Measurements from ENCODE around the gene AFAP1L1.

Gene AFAP1L1

GRCh38 chr5:149337736-149338135 is 66.1 kb downstream of the AFAP1L1 start:
- Histone ChIP-seq H3K27ac (no peak overlapping the region), H3K36me3 (ENCODE audit: insufficient read depth, low read length) (no peaks in the 10 kb centered on the region), H3K4me3 (no peak overlapping the region), H3K9me3 (ENCODE audit: low read depth, low read length) (no peaks in the 10 kb centered on the region), H3K9ac (ENCODE audit: insufficient read length) (no peak overlapping the region)
- DNase-seq (ENCODE audit: low read depth, low spot score): no peak
- TF ChIP-seq POLR2AphosphoS5 (IDR thresholded peaks at IDR 0.05; ENCODE audit: borderline replicate concordance, low read depth, low read length) (no peak), FOXP2 (optimal IDR thresholded peaks at IDR 0.05; ENCODE audit: control extremely low read depth, extremely low read length, insufficient read depth) (no peak), EZH2 (IDR thresholded peaks at IDR 0.05) (no peak)

- no peak overlapping the region for H3K9ac ChIP-seq (ENCODE audit: insufficient read length)
- TF ChIP-seq POLR2AphosphoS5 (IDR thresholded peaks at IDR 0.05; ENCODE audit: borderline replicate concordance, low read depth, low read length): no peak
- no peak for TF ChIP-seq FOXP2 (optimal IDR thresholded peaks at IDR 0.05; ENCODE audit: control extremely low read depth, extremely low read length, insufficient read depth)
- TF ChIP-seq EZH2 (IDR thresholded peaks at IDR 0.05): no peak
- H3K9me3 ChIP-seq (ENCODE audit: low read depth, low read length): no peaks in the 10 kb centered on the region
- no peak overlapping the region for H3K4me3 ChIP-seq
- no peaks in the 10 kb centered on the region for H3K36me3 ChIP-seq (ENCODE audit: insufficient read depth, low read length)
- H3K27ac ChIP-seq: no peak overlapping the region
- DNase-seq (ENCODE audit: low read depth, low spot score): no peak
Observed at GRCh38 chr5:149338364-149338763, 66.7 kb downstream of the AFAP1L1 start.

- DNase-seq (ENCODE audit: low read depth, low spot score): no peak
- Histone ChIP-seq H3K9ac (ENCODE audit: insufficient read length) (no peak overlapping the region), H3K36me3 (ENCODE audit: insufficient read depth, low read length) (no peaks in the 10 kb centered on the region), H3K4me3 (no peak overlapping the region), H3K27ac (no peak overlapping the region), H3K9me3 (ENCODE audit: low read depth, low read length) (no peaks in the 10 kb centered on the region)
- no peak for TF ChIP-seq FOXP2 (optimal IDR thresholded peaks at IDR 0.05; ENCODE audit: control extremely low read depth, extremely low read length, insufficient read depth)
- no peak for TF ChIP-seq POLR2AphosphoS5 (IDR thresholded peaks at IDR 0.05; ENCODE audit: borderline replicate concordance, low read depth, low read length)
- no peak for TF ChIP-seq EZH2 (IDR thresholded peaks at IDR 0.05)
Observed at GRCh38 chr5:149340920-149341319, 69.3 kb downstream of the AFAP1L1 start.

- DNase-seq (ENCODE audit: low read depth, low spot score): no peak
- H3K36me3 ChIP-seq (ENCODE audit: insufficient read depth, low read length): 0 out of 2 replicates have a peak, but pooled peaks cover under 1% of the 10 kb centered on the region
- no peak for TF ChIP-seq EZH2 (IDR thresholded peaks at IDR 0.05)
- TF ChIP-seq POLR2AphosphoS5 (IDR thresholded peaks at IDR 0.05; ENCODE audit: borderline replicate concordance, low read depth, low read length): no peak
- no peak for TF ChIP-seq FOXP2 (optimal IDR thresholded peaks at IDR 0.05; ENCODE audit: control extremely low read depth, extremely low read length, insufficient read depth)
Observed at GRCh38 chr5:149341876-149342275, 70.2 kb downstream of the AFAP1L1 start.

GRCh38 chr5:149344151-149344550 is 72.5 kb downstream of the AFAP1L1 start:
- H3K9me3 ChIP-seq (ENCODE audit: low read depth, low read length): no peaks in the 10 kb centered on the region
- H3K36me3 ChIP-seq (ENCODE audit: insufficient read depth, low read length): peaks cover 23% of the 10 kb centered on the region
- no peak for DNase-seq (ENCODE audit: low read depth, low spot score)
- no peak overlapping the region for H3K9ac ChIP-seq (ENCODE audit: insufficient read length)
- H3K27ac ChIP-seq: no peak overlapping the region
- no peak overlapping the region; the same call in 1 of the 2 replicates for H3K4me3 ChIP-seq
- TF ChIP-seq FOXP2 (optimal IDR thresholded peaks at IDR 0.05; ENCODE audit: control extremely low read depth, extremely low read length, insufficient read depth) (no peak), EZH2 (IDR thresholded peaks at IDR 0.05) (no peak), POLR2AphosphoS5 (IDR thresholded peaks at IDR 0.05; ENCODE audit: borderline replicate concordance, low read depth, low read length) (no peak)

More at GRCh38 chr5:149341876-149342275, 70.2 kb downstream of the AFAP1L1 start:
- Histone ChIP-seq H3K27ac (no peak overlapping the region), H3K9me3 (ENCODE audit: low read depth, low read length) (no peaks in the 10 kb centered on the region), H3K9ac (ENCODE audit: insufficient read length) (no peak overlapping the region), H3K4me3 (no peak overlapping the region)

- Histone ChIP-seq H3K9me3 (ENCODE audit: low read depth, low read length) (no peaks in the 10 kb centered on the region), H3K9ac (ENCODE audit: insufficient read length) (peak within 1 kb of the TSS; percentile 94), H3K27ac (peak within 1 kb of the TSS; percentile 75), H3K4me3 (peak within 1 kb of the TSS; percentile 90), H3K36me3 (ENCODE audit: insufficient read depth, low read length) (peaks cover 35% of the 10 kb centered on the region)
- TF ChIP-seq FOXP2 (optimal IDR thresholded peaks at IDR 0.05; ENCODE audit: control extremely low read depth, extremely low read length, insufficient read depth) (no peak), EZH2 (IDR thresholded peaks at IDR 0.05) (no peak), POLR2AphosphoS5 (IDR thresholded peaks at IDR 0.05; ENCODE audit: borderline replicate concordance, low read depth, low read length) (peak; percentile 93)
- DNase-seq (ENCODE audit: low read depth, low spot score): peak; percentile 91
Observed at GRCh38 chr5:149345147-149345891, 73.7 kb downstream of the AFAP1L1 start, which contains the start of gene GRPEL2. GRPEL2 (plus strand) TSS chr5:149345499; CDS start chr5:149345540, 41 bp downstream.

- Histone ChIP-seq H3K9ac (ENCODE audit: insufficient read length) (peak overlapping the region; percentile 94), H3K27ac (peak overlapping the region; percentile 70), H3K9me3 (ENCODE audit: low read depth, low read length) (no peaks in the 10 kb centered on the region), H3K4me3 (peak overlapping the region; percentile 90), H3K36me3 (ENCODE audit: insufficient read depth, low read length) (peaks cover 40% of the 10 kb centered on the region)
- TF ChIP-seq POLR2AphosphoS5 (IDR thresholded peaks at IDR 0.05; ENCODE audit: borderline replicate concordance, low read depth, low read length) (no peak), FOXP2 (optimal IDR thresholded peaks at IDR 0.05; ENCODE audit: control extremely low read depth, extremely low read length, insufficient read depth) (no peak), EZH2 (IDR thresholded peaks at IDR 0.05) (no peak)
- no peak for DNase-seq (ENCODE audit: low read depth, low spot score)
Observed at GRCh38 chr5:149345892-149346222, 74.2 kb downstream of the AFAP1L1 start.

GRCh38 chr5:149348518-149348917 is 76.9 kb downstream of the AFAP1L1 start:
- Histone ChIP-seq H3K4me3 (no peak overlapping the region), H3K36me3 (ENCODE audit: insufficient read depth, low read length) (peaks cover 67% of the 10 kb centered on the region), H3K9me3 (ENCODE audit: low read depth, low read length) (no peaks in the 10 kb centered on the region), H3K9ac (ENCODE audit: insufficient read length) (no peak overlapping the region), H3K27ac (no peak overlapping the region)
- DNase-seq (ENCODE audit: low read depth, low spot score): no peak
- TF ChIP-seq EZH2 (IDR thresholded peaks at IDR 0.05): no peak
- no peak for TF ChIP-seq POLR2AphosphoS5 (IDR thresholded peaks at IDR 0.05; ENCODE audit: borderline replicate concordance, low read depth, low read length)
- no peak for TF ChIP-seq FOXP2 (optimal IDR thresholded peaks at IDR 0.05; ENCODE audit: control extremely low read depth, extremely low read length, insufficient read depth)
